Mesodermal cell (in vitro differentiated cells): ENCODE measurements around the gene MTTP.

Source experiments
- H3K27ac ChIP-seq: 2 replicates; pipeline ENCODE4 v1.7.0; 2013; ENCODE audit warnings: mild to moderate bottlenecking, low read depth, low read length, moderate library complexity; ENCODE audit not compliant: severe bottlenecking
- H3K36me3 ChIP-seq: 2 replicates; pipeline ENCODE4 v1.7.1; 2013; ENCODE audit warnings: mild to moderate bottlenecking, low read length, moderate library complexity; ENCODE audit not compliant: control insufficient read depth, insufficient read depth
- H3K4me1 ChIP-seq: one replicate; pipeline ENCODE4 v1.7.1; 2013; ENCODE audit warnings: mild to moderate bottlenecking, low read length; ENCODE audit not compliant: insufficient read depth, control insufficient read depth, poor library complexity, severe bottlenecking
- H3K4me3 ChIP-seq: 2 replicates; pipeline ENCODE4 v1.7.0; 2013; ENCODE audit warnings: low read length, control low read depth, mild to moderate bottlenecking; ENCODE audit not compliant: insufficient read depth, poor library complexity, severe bottlenecking; ENCODE audit errors: extremely low read depth
- H3K9me3 ChIP-seq: 2 replicates; pipeline ENCODE4 v1.7.1; 2013; ENCODE audit warnings: mild to moderate bottlenecking, low read length, moderate library complexity; ENCODE audit not compliant: control insufficient read depth
- WGBS, 2 experiments: methylation state at CpG; one replicate each; pipeline ENCODE4 v1.1.5; 2013; ENCODE audit warnings: missing lambda C conversion rate in 2 of 2; ENCODE audit not compliant: insufficient coverage in 2 of 2; 5-methylcytosine and 5-hydroxymethylcytosine counted together

MTTP gene

DNA sequence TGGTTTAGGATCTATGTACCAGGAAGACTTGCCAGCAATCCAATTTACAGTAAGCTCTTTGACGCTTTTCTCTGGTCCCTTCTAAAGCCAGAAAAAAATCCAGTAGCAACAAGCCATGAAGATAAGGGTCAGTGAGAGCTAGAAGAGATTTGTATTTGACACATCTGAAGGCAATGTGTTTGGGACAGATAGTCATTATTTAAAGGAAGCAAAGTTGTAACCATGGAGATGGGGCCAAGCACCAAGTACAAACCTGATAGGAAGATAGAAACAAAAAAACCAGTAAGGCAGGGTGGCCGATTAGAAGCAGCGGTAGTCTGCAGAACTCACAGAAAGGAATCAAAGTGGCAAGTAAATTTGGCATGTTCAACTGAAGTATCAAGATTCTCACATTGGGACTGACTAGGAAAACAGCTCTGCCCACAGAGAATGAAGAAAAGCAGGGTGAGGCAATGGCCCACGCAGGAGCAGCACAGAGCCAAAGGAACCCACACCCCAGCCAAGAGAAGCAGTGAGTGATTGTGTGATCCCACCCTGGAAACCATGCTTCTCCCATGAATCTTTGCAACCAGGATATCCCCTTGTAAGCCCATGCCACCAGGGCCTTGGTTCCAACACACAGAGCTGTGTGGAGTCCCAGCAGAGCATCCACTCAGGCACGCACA is 95.9 kb downstream of the MTTP start:
- peaks cover 13% of the 10 kb centered on the region for H3K9me3 ChIP-seq
- WGBS, 2 experiments: 97 to 98% methylated on average over 4 to 5 of the region's 5 CpGs
- H3K4me3 ChIP-seq: no peak overlapping the region
- H3K36me3 ChIP-seq: no peaks in the 10 kb centered on the region
- no peaks in the 10 kb centered on the region for H3K4me1 ChIP-seq
- no peak overlapping the region for H3K27ac ChIP-seq
